HG03460 (cell line): ENCODE results near the gene TFAP2B.

Experiments
- ATAC-seq: cut with Tn5 transposase; IDR thresholded peaks from one replicate; pipeline ENCODE4 v1.9.1; 2021; ENCODE audit not compliant: unreplicated experiment

Gene TFAP2B

GRCh38 chr6:50847890-50848594 lies 29.4 kb downstream of the TFAP2B start:
- ATAC-seq = no peak

- no peak for ATAC-seq
Measured at GRCh38 chr6:50848989-50849795, 30.5 kb downstream of the TFAP2B start.

- ATAC-seq = no peak
Measured at GRCh38 chr6:50849796-50850180, 31.1 kb downstream of the TFAP2B start.

GRCh38 chr6:50850223-50851048 lies 31.8 kb downstream of the TFAP2B start:
- no peak for ATAC-seq

GRCh38 chr6:50851049-50851845 lies 32.6 kb downstream of the TFAP2B start:
- no peak for ATAC-seq

- ATAC-seq = no peak
Measured at GRCh38 chr6:50853939-50854338, 35.3 kb downstream of the TFAP2B start.

GRCh38 chr6:50861692-50862091 lies 43.0 kb downstream of the TFAP2B start:
- ATAC-seq = no peak

GRCh38 chr6:50862176-50862575 lies 43.5 kb downstream of the TFAP2B start:
- ATAC-seq = no peak

GRCh38 chr6:50864601-50865000 lies 45.9 kb downstream of the TFAP2B start:
- ATAC-seq = no peak

GRCh38 chr6:50868466-50868865 lies 49.8 kb downstream of the TFAP2B start:
- ATAC-seq = no peak

- ATAC-seq = no peak
Measured at GRCh38 chr6:50873167-50873566, 54.5 kb downstream of the TFAP2B start.

- ATAC-seq = no peak
Measured at GRCh38 chr6:50884364-50884763, 65.7 kb downstream of the TFAP2B start.

GRCh38 chr6:50887112-50887511 lies 68.4 kb downstream of the TFAP2B start:
- no peak for ATAC-seq

- no peak for ATAC-seq
Measured at GRCh38 chr6:50889497-50889896, 70.8 kb downstream of the TFAP2B start.

- ATAC-seq = no peak
Measured at GRCh38 chr6:50889935-50890334, 71.3 kb downstream of the TFAP2B start.

- ATAC-seq = no peak
Measured at GRCh38 chr6:50890579-50890978, 71.9 kb downstream of the TFAP2B start.

GRCh38 chr6:50891290-50891689 lies 72.6 kb downstream of the TFAP2B start:
- ATAC-seq = no peak
